Measurements from ENCODE around the gene CAPN2.

CAPN2 gene

GRCh38 chr1:223771814-223772770, 59.8 kb downstream of the CAPN2 start (continued):
- TF ChIP-seq ZNF280D (tag by site-specific recombination; IDR thresholded peaks at IDR 0.05) (0 out of 2 replicates have a peak, but pooled peaks have one; percentile 38), ZNF561 (tag by site-specific recombination; IDR thresholded peaks at IDR 0.05; ENCODE audit: borderline replicate concordance) (peak; percentile 40; the same call in 1 of the 2 replicates), ZNF2 (tag by site-specific recombination; IDR thresholded peaks at IDR 0.05) (peak; percentile 58; the same call in 1 of the 2 replicates), ZBTB6 (tag by site-specific recombination; IDR thresholded peaks at IDR 0.05) (peak; percentile 41; the same call in 1 of the 2 replicates), MZF1 (tag by site-specific recombination; IDR thresholded peaks at IDR 0.05; ENCODE audit: borderline replicate concordance) (peak; percentile 32; the same call in 1 of the 2 replicates), ZNF558 (tag by site-specific recombination; IDR thresholded peaks at IDR 0.05) (peak; percentile 68; the same call in 1 of the 2 replicates), OVOL3 (tag by site-specific recombination; IDR thresholded peaks at IDR 0.05) (0 out of 2 replicates have a peak, but pooled peaks have one; percentile 41), ZNF501 (tag by site-specific recombination; IDR thresholded peaks at IDR 0.05) (peak; percentile 90), ZNF341 (tag by site-specific recombination; IDR thresholded peaks at IDR 0.05; ENCODE audit: low read depth) (no peak; the same call in 1 of the 2 replicates), PATZ1 (tag by site-specific recombination; IDR thresholded peaks at IDR 0.05) (peak; percentile 79), ZNF398 (tag by site-specific recombination; IDR thresholded peaks at IDR 0.05) (peak; percentile 89), PRDM10 (tag by site-specific recombination; IDR thresholded peaks at IDR 0.05) (peak; percentile 80), ZNF664 (tag by site-specific recombination; IDR thresholded peaks at IDR 0.05) (peak; percentile 74), KLF10 (tag by site-specific recombination; IDR thresholded peaks at IDR 0.05) (peak; percentile 42; the same call in 1 of the 2 replicates), ZBTB8A (tag by site-specific recombination; IDR thresholded peaks at IDR 0.05) (no peak), ZNF366 (tag by site-specific recombination; conservative IDR thresholded peaks at IDR 0.05) (peak; percentile 98), ZFP3 (tag by site-specific recombination; IDR thresholded peaks at IDR 0.05; ENCODE audit: low read depth) (no peak), FEZF1 (tag by site-specific recombination; IDR thresholded peaks at IDR 0.05) (peak; percentile 79), ZNF324 (tag by site-specific recombination; IDR thresholded peaks at IDR 0.05) (peak; percentile 65; the same call in 1 of the 2 replicates), ZNF362 (tag by site-specific recombination; IDR thresholded peaks at IDR 0.05) (peak; percentile 35; the same call in 1 of the 2 replicates), ZNF791 (tag by site-specific recombination; IDR thresholded peaks at IDR 0.05) (no peak), ZNF660 (tag by site-specific recombination; IDR thresholded peaks at IDR 0.05) (peak; percentile 86)
- TF ChIP-seq, protein P1, sequence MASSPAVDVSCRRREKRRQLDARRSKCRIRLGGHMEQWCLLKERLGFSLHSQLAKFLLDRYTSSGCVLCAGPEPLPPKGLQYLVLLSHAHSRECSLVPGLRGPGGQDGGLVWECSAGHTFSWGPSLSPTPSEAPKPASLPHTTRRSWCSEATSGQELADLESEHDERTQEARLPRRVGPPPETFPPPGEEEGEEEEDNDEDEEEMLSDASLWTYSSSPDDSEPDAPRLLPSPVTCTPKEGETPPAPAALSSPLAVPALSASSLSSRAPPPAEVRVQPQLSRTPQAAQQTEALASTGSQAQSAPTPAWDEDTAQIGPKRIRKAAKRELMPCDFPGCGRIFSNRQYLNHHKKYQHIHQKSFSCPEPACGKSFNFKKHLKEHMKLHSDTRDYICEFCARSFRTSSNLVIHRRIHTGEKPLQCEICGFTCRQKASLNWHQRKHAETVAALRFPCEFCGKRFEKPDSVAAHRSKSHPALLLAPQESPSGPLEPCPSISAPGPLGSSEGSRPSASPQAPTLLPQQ (tag by site-specific recombination; IDR thresholded peaks at IDR 0.05) = peak; percentile 98

Measured in HEK293 (cell line).